ENCODE results near the gene USP40.

DNA sequence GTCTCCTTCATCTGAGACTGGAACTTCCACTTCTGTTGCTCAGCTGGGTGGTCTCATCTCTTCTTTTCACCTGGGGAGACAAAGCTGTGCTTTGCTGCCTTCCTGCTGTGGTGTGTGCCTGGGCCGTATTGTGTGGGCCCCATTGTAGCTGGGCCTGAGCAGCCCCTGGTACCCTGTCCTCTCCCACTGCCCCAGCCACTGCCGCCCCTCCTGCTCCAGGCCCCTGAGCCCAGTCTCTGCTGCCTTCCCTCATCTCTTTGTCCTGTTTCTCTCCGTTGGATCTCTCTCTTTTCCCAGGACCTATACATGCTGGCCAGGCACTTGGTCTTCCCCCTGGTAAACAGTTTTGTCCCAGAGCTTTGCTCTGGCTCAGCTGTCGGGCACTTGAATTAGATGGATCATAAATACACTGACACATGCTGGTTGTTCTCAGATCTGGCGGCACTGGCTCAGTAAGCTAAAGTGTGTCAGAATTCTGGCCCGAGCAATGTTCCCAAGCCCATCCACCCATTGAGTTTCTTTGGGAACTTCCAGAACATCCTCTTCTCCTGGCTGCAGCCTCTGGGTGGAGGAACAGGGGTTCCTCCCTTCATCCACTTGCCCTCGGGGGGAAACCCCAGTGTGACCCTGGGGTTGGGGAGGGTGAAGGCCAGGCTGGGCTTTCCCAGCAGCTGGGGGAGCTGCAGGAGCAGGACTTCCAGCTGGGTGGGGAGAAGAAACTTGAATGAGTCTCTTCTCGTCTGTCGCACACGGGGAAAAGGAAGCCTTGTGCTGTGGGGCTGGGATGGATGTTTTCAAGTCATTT, 113.3 kb downstream of the USP40 start:
- TF ChIP-seq, protein P1, sequence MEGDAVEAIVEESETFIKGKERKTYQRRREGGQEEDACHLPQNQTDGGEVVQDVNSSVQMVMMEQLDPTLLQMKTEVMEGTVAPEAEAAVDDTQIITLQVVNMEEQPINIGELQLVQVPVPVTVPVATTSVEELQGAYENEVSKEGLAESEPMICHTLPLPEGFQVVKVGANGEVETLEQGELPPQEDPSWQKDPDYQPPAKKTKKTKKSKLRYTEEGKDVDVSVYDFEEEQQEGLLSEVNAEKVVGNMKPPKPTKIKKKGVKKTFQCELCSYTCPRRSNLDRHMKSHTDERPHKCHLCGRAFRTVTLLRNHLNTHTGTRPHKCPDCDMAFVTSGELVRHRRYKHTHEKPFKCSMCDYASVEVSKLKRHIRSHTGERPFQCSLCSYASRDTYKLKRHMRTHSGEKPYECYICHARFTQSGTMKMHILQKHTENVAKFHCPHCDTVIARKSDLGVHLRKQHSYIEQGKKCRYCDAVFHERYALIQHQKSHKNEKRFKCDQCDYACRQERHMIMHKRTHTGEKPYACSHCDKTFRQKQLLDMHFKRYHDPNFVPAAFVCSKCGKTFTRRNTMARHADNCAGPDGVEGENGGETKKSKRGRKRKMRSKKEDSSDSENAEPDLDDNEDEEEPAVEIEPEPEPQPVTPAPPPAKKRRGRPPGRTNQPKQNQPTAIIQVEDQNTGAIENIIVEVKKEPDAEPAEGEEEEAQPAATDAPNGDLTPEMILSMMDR (IDR thresholded peaks at IDR 0.05): no peak
- no peak for TF ChIP-seq EZH2 (IDR thresholded peaks at IDR 0.05; ENCODE audit: borderline replicate concordance, insufficient read depth, low read depth, low read length, poor library complexity, severe bottlenecking)

Data from B cell (primary cell).